ENCODE measurements around the gene SLC4A3. TPM values are rescaled to one million over a fixed set of nuclear protein-coding genes. Genes with fewer than 3 reads are reported as not detected.

The SLC4A3 gene
- total and polyA plus RNA-seq, 2 donors (not counting 3 experiments of a cell fraction or from before 2014, with no cell fraction given): 0.29 to 0.35 TPM

DNA sequence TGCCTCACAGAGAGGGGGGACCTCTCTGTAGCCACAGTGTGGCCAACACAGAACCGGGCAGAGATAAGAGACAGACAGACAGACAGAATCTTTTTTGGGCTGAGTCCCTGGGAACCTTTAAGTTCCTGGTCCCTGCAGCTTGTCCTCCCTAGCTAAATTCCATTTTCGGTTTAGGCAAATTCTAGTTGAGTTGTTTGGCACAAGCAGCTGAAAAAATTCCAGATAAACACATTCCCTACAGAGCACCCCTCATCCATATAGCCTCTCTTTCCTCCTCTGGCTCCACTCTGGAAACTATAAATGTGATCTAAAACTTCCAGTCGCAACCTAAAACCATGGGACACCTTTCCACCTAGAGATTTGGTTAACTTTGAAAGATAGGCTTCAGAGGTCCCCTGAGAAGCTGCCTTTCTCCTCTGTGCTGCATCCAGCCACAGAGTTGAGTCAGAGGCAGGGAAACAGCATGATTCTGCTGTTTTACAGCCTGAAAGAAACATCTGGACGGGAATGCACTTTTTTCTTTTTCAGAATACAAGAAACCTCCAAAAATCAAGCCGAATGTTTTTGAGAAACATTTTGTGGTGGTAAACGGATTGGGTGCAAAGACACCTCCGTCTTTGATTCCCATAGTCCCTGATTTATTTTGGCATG, 30.9 kb downstream of the SLC4A3 start:
- H3K27ac ChIP-seq (ENCODE audit: insufficient read depth, low read depth, low read length): no peak overlapping the region
- POLR2A ChIA-PET: no interaction called here
- no peaks in the 10 kb centered on the region for H3K4me1 ChIP-seq (ENCODE audit: control insufficient read depth, extremely low read depth, insufficient read depth, low read length)
- TF ChIP-seq GATA2 (IDR thresholded peaks at IDR 0.05; ENCODE audit: insufficient read depth, insufficient read length, low read depth, low read length) (no peak), JUN (IDR thresholded peaks at IDR 0.05; ENCODE audit: borderline replicate concordance, insufficient read depth, insufficient read length, low read depth) (no peak), POLR2A (IDR thresholded peaks at IDR 0.05; ENCODE audit: low read depth, low read length) (no peak), POLR2AphosphoS5 (IDR thresholded peaks at IDR 0.05; ENCODE audit: insufficient read depth, low read depth, low read length) (no peak), EZH2 (IDR thresholded peaks at IDR 0.05; ENCODE audit: borderline replicate concordance, low read depth, low read length, severe bottlenecking) (no peak), FOS (IDR thresholded peaks at IDR 0.05; ENCODE audit: borderline replicate concordance, insufficient read depth, low read length) (no peak), MYC (IDR thresholded peaks at IDR 0.05; ENCODE audit: low read depth, low read length) (no peak)
- TF ChIP-seq, protein P1, sequence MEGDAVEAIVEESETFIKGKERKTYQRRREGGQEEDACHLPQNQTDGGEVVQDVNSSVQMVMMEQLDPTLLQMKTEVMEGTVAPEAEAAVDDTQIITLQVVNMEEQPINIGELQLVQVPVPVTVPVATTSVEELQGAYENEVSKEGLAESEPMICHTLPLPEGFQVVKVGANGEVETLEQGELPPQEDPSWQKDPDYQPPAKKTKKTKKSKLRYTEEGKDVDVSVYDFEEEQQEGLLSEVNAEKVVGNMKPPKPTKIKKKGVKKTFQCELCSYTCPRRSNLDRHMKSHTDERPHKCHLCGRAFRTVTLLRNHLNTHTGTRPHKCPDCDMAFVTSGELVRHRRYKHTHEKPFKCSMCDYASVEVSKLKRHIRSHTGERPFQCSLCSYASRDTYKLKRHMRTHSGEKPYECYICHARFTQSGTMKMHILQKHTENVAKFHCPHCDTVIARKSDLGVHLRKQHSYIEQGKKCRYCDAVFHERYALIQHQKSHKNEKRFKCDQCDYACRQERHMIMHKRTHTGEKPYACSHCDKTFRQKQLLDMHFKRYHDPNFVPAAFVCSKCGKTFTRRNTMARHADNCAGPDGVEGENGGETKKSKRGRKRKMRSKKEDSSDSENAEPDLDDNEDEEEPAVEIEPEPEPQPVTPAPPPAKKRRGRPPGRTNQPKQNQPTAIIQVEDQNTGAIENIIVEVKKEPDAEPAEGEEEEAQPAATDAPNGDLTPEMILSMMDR (IDR thresholded peaks at IDR 0.05; ENCODE audit: extremely low read depth in 1 of 2, insufficient read depth in 1 of 2, low read depth in 1 of 2, low read length in 2 of 2): no peak
- TF ChIP-seq, protein P2, sequence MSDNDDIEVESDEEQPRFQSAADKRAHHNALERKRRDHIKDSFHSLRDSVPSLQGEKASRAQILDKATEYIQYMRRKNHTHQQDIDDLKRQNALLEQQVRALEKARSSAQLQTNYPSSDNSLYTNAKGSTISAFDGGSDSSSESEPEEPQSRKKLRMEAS (IDR thresholded peaks at IDR 0.05; ENCODE audit: insufficient read depth, insufficient read length): no peak
- H3K9me1 ChIP-seq (replicated peaks; ENCODE audit: control insufficient read depth, extremely low read depth, insufficient read depth, low read length): no peaks in the 10 kb centered on the region
- peaks cover 1 to 3% of the 10 kb centered on the region in 2 experiments for H3K27me3 ChIP-seq (ENCODE audit: control insufficient read depth in 2 of 2, insufficient read depth in 2 of 2, low read length in 2 of 2)
- DNase-seq (ENCODE audit: low read depth, low spot score) (no peak), FAIRE-seq (no peak)
- no peaks in the 10 kb centered on the region for H3K79me2 ChIP-seq (ENCODE audit: control insufficient read depth, insufficient read depth, low read length)
- dilution Hi-C loops (cut with MboI; ENCODE audit: extremely low pct_ligation_motif_present, low sequenced_read_pairs): no loop called here
- H4K20me1 ChIP-seq (replicated peaks; ENCODE audit: control insufficient read depth, extremely low read depth, insufficient read depth, low read length): no peaks in the 10 kb centered on the region
- no peaks in the 10 kb centered on the region for H3K9me3 ChIP-seq (replicated peaks; ENCODE audit: control insufficient read depth, insufficient read depth, low read length)
- H2AFZ ChIP-seq (ENCODE audit: low read depth, low read length): no peak overlapping the region
- no peaks in the 10 kb centered on the region for H3K36me3 ChIP-seq (ENCODE audit: control insufficient read depth in 2 of 2, extremely low read depth in 1 of 2, insufficient read depth in 2 of 2, low read length in 2 of 2)
- H3K9ac ChIP-seq (replicated peaks; ENCODE audit: extremely low read depth, insufficient read depth, low read length): no peak overlapping the region
- CTCF ChIA-PET: no interaction called here
- H3K4me3 ChIP-seq (replicated peaks in 1 of 3; ENCODE audit: insufficient read depth in 1 of 3, low read depth in 1 of 3, low read length in 3 of 3): no peak overlapping the region
- no TSS peak for BruUV-seq (replicated peaks)
- no peak overlapping the region for H3K4me2 ChIP-seq (ENCODE audit: insufficient read depth, low read length)
- intact Hi-C loops (cut with micrococcal nuclease): no loop called here
